Lung (tissue), 12 donors: ENCODE measurements around the gene MUC5AC. TPM values are rescaled to one million over a fixed set of nuclear protein-coding genes. Genes with fewer than 3 reads are reported as not detected.

ENCODE experiments used
- ATAC-seq: fragments of 200-7000 bp; cut with Tn5 transposase; one replicate; pipeline ENCODE4 v1.9.1; 2020; ENCODE audit warnings: moderate number of reproducible peaks; ENCODE audit not compliant: insufficient read depth, low FRiP score
- DNase-seq, 3 donors: peaks; one replicate each; pipeline ENCODE4 v3.0.0-alpha.2; 2013 to 2017
- H3K27ac ChIP-seq, 2 donors: one replicate each; pipeline ENCODE4 v1.5.1; 2013; ENCODE audit warnings: mild to moderate bottlenecking in 2 of 2, moderate library complexity in 2 of 2, control low read depth in 1 of 2, inconsistent platforms in 1 of 2, low read depth in 1 of 2, low read length in 1 of 2
- H3K27me3 ChIP-seq, 3 donors: one replicate each; pipeline ENCODE4 v1.5.1; 2013; ENCODE audit warnings: low read length in 2 of 3; ENCODE audit not compliant: control insufficient read depth in 3 of 3, insufficient read depth in 3 of 3
- H3K36me3 ChIP-seq, 4 donors: one replicate each; pipeline ENCODE4 v1.5.1; 2013; ENCODE audit warnings: low read length in 4 of 4, mild to moderate bottlenecking in 1 of 4, moderate library complexity in 1 of 4; ENCODE audit not compliant: control insufficient read depth in 4 of 4, insufficient read depth in 4 of 4
- H3K4me1 ChIP-seq, 5 donors: one replicate each; pipeline ENCODE4 v1.5.1; 2013; ENCODE audit warnings: low read length in 5 of 5, mild to moderate bottlenecking in 2 of 5, moderate library complexity in 1 of 5; ENCODE audit not compliant: control insufficient read depth in 5 of 5, insufficient read depth in 5 of 5
- H3K4me3 ChIP-seq: one replicate; pipeline ENCODE4 v1.5.1; 2013; ENCODE audit warnings: mild to moderate bottlenecking, control low read depth, moderate library complexity
- H3K9ac ChIP-seq, 2 donors: one replicate each; pipeline ENCODE4 v1.5.1; 2013; ENCODE audit warnings: low read length in 2 of 2, control low read depth in 1 of 2; ENCODE audit not compliant: insufficient read depth in 1 of 2
- H3K9me3 ChIP-seq, 4 donors: one replicate each; pipeline ENCODE4 v1.5.1; 2013; ENCODE audit warnings: low read length in 3 of 4, mild to moderate bottlenecking in 1 of 4, moderate library complexity in 1 of 4; ENCODE audit not compliant: control insufficient read depth in 4 of 4, insufficient read depth in 3 of 4
- CTCF ChIP-seq: IDR thresholded peaks from 2 replicates; pipeline ENCODE4 v1.5.1; 2012; ENCODE audit warnings: mild to moderate bottlenecking; ENCODE audit errors: control extremely low read depth, extremely low read depth
- WGBS, 2 donors: extraction: QIAGEN DNeasy Blood & Tissue Kit; methylation state at CpG; one replicate each; pipeline ENCODE4 v1.1.7; 2013; 5-methylcytosine and 5-hydroxymethylcytosine counted together
- polyA plus RNA-seq, 2 donors: library from polyadenylated mRNA; stranded (reverse); fragments of 200-250 nt; gene quantifications; one replicate each; pipeline ENCODE4 v1.2.1, GENCODE V29; 2013
- total RNA-seq, 2 donors: library from RNA; depleted of rRNA in 1 of 2; stranded (reverse); fragments of >200 nt in 1 of 2; gene quantifications; one replicate each; pipeline ENCODE4 v1.2.1, GENCODE V29; 2014 to 2021
- donor health status: control.
- donor health status: control.
- donor health status: Bipolar disorder and iron deficiency.
- donor health status: healthy.
- donor health status: DM: yes; HTN: yes; CAD: no.

The MUC5AC gene
- total and polyA plus RNA-seq, 4 donors = 0.46 to 1.3 (median 1.0) TPM

- DNase-seq (peak in 1 of 3 donors; percentile 6), ATAC-seq (no peak)
- no peak for TF ChIP-seq CTCF
- WGBS, 2 donors = 89 to 95% methylated on average over 16 of the region's 16 CpGs
- no peak overlapping the region for H3K9ac ChIP-seq
- peaks cover 0 to 7% (median 0%) of the 10 kb centered on the region in 5 donors for H3K4me1 ChIP-seq
- no peaks in the 10 kb centered on the region for H3K9me3 ChIP-seq
- peaks cover 0 to 4% (median 0%) of the 10 kb centered on the region in 3 donors for H3K27me3 ChIP-seq
- H3K27ac ChIP-seq = no peak overlapping the region
- no peak overlapping the region for H3K4me3 ChIP-seq
- H3K36me3 ChIP-seq = no peaks in the 10 kb centered on the region
Observed at GRCh38 chr11:1218788-1219445, 61.2 kb downstream of the MUC5AC start.

GRCh38 chr11:1219446-1219833, 61.7 kb downstream of the MUC5AC start:
- Histone ChIP-seq H3K9me3 (no peaks in the 10 kb centered on the region), H3K4me3 (no peak overlapping the region), H3K36me3 (no peaks in the 10 kb centered on the region), H3K27ac (no peak overlapping the region), H3K27me3 (peaks cover 0 to 4% (median 0%) of the 10 kb centered on the region in 3 donors), H3K9ac (no peak overlapping the region), H3K4me1 (peaks cover 0 to 7% (median 0%) of the 10 kb centered on the region in 5 donors)
- no peak for TF ChIP-seq CTCF
- DNase-seq (peak in 1 of 3 donors; percentile 9), ATAC-seq (no peak)
- WGBS, 2 donors = 59 to 73% methylated on average over 8 to 10 of the region's 10 CpGs

- Histone ChIP-seq H3K27me3 (peaks cover 0 to 4% (median 0%) of the 10 kb centered on the region in 3 donors), H3K4me1 (peaks cover 0 to 7% (median 0%) of the 10 kb centered on the region in 5 donors), H3K27ac (no peak overlapping the region), H3K9ac (no peak overlapping the region), H3K9me3 (no peaks in the 10 kb centered on the region), H3K36me3 (no peaks in the 10 kb centered on the region), H3K4me3 (no peak overlapping the region)
- peak; percentile 19 to 51 (median 24) for DNase-seq
- TF ChIP-seq CTCF = no peak
- ATAC-seq = no peak
- 52 to 70% methylated on average over 44 to 48 of the region's 48 CpGs for WGBS, 2 donors
Observed at GRCh38 chr11:1219834-1220815, 62.4 kb downstream of the MUC5AC start.
